ENCODE measurements around the gene RNU6-8. TPM values are rescaled to one million over a fixed set of nuclear protein-coding genes. Genes with fewer than 3 reads are reported as not detected.

The RNU6-8 gene
- total RNA-seq, 1 donor from 2014 or later = not detected

GRCh38 chr14:32208490-32208889, 5.4 kb upstream of the RNU6-8 start:
- intact Hi-C loops (cut with DNase I) = no loop called here
- ATAC-seq (ENCODE audit: poor library complexity) = no peak
- no peak for DNase-seq

- intact Hi-C loops (cut with DNase I) = no loop called here
- ATAC-seq (ENCODE audit: poor library complexity) (no peak), DNase-seq (no peak)
Observed at GRCh38 chr14:32206552-32206951, 3.5 kb upstream of the RNU6-8 start.

GRCh38 chr14:32205984-32206383, 2.9 kb upstream of the RNU6-8 start:
- intact Hi-C loops (cut with DNase I) = no loop called here
- ATAC-seq (ENCODE audit: poor library complexity) = no peak
- no peak for DNase-seq

GRCh38 chr14:32205554-32205953, 2.5 kb upstream of the RNU6-8 start:
- no peak for DNase-seq
- ATAC-seq (ENCODE audit: poor library complexity) = no peak
- intact Hi-C loops (cut with DNase I) = no loop called here

- no peak for DNase-seq
- intact Hi-C loops (cut with DNase I) = loop anchor here (5.0 kb wide), 1 partner anchor 52 kb away; no protein-coding TSS in a partner anchor
- peak; percentile 31 for ATAC-seq (ENCODE audit: poor library complexity)
Observed at GRCh38 chr14:32203928-32204357, 874 bp upstream of the RNU6-8 start.

- intact Hi-C loops (cut with DNase I) = loop anchor here (5.0 kb wide), 1 partner anchor 50 kb away; no protein-coding TSS in a partner anchor
- no peak for DNase-seq
- no peak for ATAC-seq (ENCODE audit: poor library complexity)
Observed at GRCh38 chr14:32202491-32202997, 525 bp downstream of the RNU6-8 start.

- DNase-seq = no peak
Observed at GRCh38 chr14:32201816-32202490, 1.1 kb downstream of the RNU6-8 start, which contains the start of gene RNU6-7. TSS of gene RNU6-7 (plus strand) at chr14:32202045.

GRCh38 chr14:32201193-32201815, 1.8 kb downstream of the RNU6-8 start:
- ATAC-seq (ENCODE audit: poor library complexity) (peak; percentile 87), DNase-seq (peak; percentile 89)
- intact Hi-C loops (cut with DNase I) = loop anchor here (5.0 kb wide), 1 partner anchor 49 kb away; no protein-coding TSS in a partner anchor

More at GRCh38 chr14:32201816-32202490, 1.1 kb downstream of the RNU6-8 start, which contains the start of gene RNU6-7:
- ATAC-seq (ENCODE audit: poor library complexity) = peak; percentile 4
- intact Hi-C loops (cut with DNase I) = loop anchor here (5.0 kb wide), 1 partner anchor 50 kb away; no protein-coding TSS in a partner anchor

- intact Hi-C loops (cut with DNase I) = loop anchor here (5.0 kb wide), 1 partner anchor 48 kb away; no protein-coding TSS in a partner anchor
- ATAC-seq (ENCODE audit: poor library complexity) (no peak), DNase-seq (no peak)
Observed at GRCh38 chr14:32200368-32201192, 2.5 kb downstream of the RNU6-8 start.

GRCh38 chr14:32197919-32198318, 5.2 kb downstream of the RNU6-8 start:
- intact Hi-C loops (cut with DNase I) = no loop called here
- no peak for DNase-seq
- no peak for ATAC-seq (ENCODE audit: poor library complexity)

GRCh38 chr14:32195636-32196035, 7.4 kb downstream of the RNU6-8 start:
- no peak for DNase-seq
- no peak for ATAC-seq (ENCODE audit: poor library complexity)
- intact Hi-C loops (cut with DNase I) = no loop called here

- DNase-seq (no peak), ATAC-seq (ENCODE audit: poor library complexity) (no peak)
- intact Hi-C loops (cut with DNase I) = no loop called here
Observed at GRCh38 chr14:32193532-32193931, 9.5 kb downstream of the RNU6-8 start.

- DNase-seq = no peak
- intact Hi-C loops (cut with DNase I) = no loop called here
- no peak for ATAC-seq (ENCODE audit: poor library complexity)
Observed at GRCh38 chr14:32192712-32193373, 10.2 kb downstream of the RNU6-8 start.

GRCh38 chr14:32190673-32191072, 12.4 kb downstream of the RNU6-8 start:
- ATAC-seq (ENCODE audit: poor library complexity) (no peak), DNase-seq (no peak)
- intact Hi-C loops (cut with DNase I) = no loop called here

GRCh38 chr14:32189811-32190210, 13.3 kb downstream of the RNU6-8 start:
- ATAC-seq (ENCODE audit: poor library complexity) (no peak), DNase-seq (no peak)
- intact Hi-C loops (cut with DNase I) = no loop called here

- DNase-seq (no peak), ATAC-seq (ENCODE audit: poor library complexity) (no peak)
- intact Hi-C loops (cut with DNase I) = no loop called here
Observed at GRCh38 chr14:32186248-32186647, 16.8 kb downstream of the RNU6-8 start.

- intact Hi-C loops (cut with DNase I) = no loop called here
- DNase-seq (no peak), ATAC-seq (ENCODE audit: poor library complexity) (no peak)
Observed at GRCh38 chr14:32185097-32185496, 18.0 kb downstream of the RNU6-8 start.
